ENCODE measurements around the gene NFU1. TPM values are rescaled to one million over a fixed set of nuclear protein-coding genes. Genes with fewer than 3 reads are reported as not detected.

Gene NFU1
- total and polyA plus RNA-seq, 2 of the 13 experiments (the other 11 are each of a cell fraction or from before 2014, with no cell fraction given): 39.1 to 84.0 TPM

DNA sequence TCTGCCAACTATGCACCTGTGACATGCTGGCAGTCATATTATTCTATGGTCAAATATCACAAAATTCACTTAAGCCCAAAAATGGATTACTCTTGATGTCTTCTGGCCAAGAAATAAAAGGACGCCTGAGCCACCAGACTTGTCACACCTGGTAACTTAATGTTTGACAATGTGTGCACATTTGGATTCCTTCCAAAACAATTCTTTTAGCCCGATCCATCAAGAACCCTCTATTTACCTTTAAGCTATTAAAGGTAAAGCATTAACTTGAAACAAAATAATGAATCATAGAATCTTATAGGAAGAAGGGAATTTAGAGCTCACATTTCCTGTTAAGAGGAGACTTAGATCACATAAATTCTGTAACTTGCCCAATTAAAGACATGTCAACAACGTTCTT, 46.5 kb upstream of the NFU1 start:
- Histone ChIP-seq H3K9me3 (ENCODE audit: low read length) (no peaks in the 10 kb centered on the region), H3K27ac (ENCODE audit: extremely low read length, insufficient read depth, low read length) (no peak overlapping the region), H3K36me3 (replicated peaks in 1 of 2; ENCODE audit: control insufficient read depth in 1 of 2, insufficient read depth in 2 of 2, low read length in 2 of 2) (no peaks in the 10 kb centered on the region; a peak in 1 of 5 replicates), H2AFZ (ENCODE audit: low read length) (no peak overlapping the region), H3K27me3 (ENCODE audit: control insufficient read depth in 1 of 2, insufficient read depth in 2 of 2, low read length in 2 of 2) (no peaks in the 10 kb centered on the region), H3K4me1 (ENCODE audit: insufficient read depth, low read length) (peaks cover 16% of the 10 kb centered on the region), H3K4me2 (ENCODE audit: low read depth, low read length) (no peak overlapping the region), H3K79me2 (ENCODE audit: insufficient read depth, low read length) (no peaks in the 10 kb centered on the region), H3K4me3 (replicated peaks in 1 of 3; ENCODE audit: insufficient read depth in 1 of 3, low read depth in 2 of 3, low read length in 3 of 3) (no peak overlapping the region), H4K20me1 (ENCODE audit: insufficient read depth, low read length) (no peaks in the 10 kb centered on the region), H3K9ac (ENCODE audit: insufficient read depth, low read depth, low read length) (no peak overlapping the region)
- no TSS peak for BruUV-seq (replicated peaks)
- ChIA-PET POLR2A (interaction anchor here (0.6 to 1.7 kb wide), 2 partner anchors 46 to 75 kb away, joined by 3 to 6 read pairs; partner anchors contain the start of gene NFU1), CTCF (ENCODE audit: low intra/inter-chr PET ratio, low total read pairs) (no interaction called here)
- in situ Hi-C loops (cut with HindIII; ENCODE audit: extremely low pct_ligation_motif_present, low pct_unique_long_range_greater_than_20kb) (no loop called here), intact Hi-C loops (cut with micrococcal nuclease; ENCODE audit: unreplicated experiment) (no loop called here)
- WGBS (ENCODE audit: low lambda C conversion rate): 25% methylated on average over 3 of the region's 3 CpGs
- DNase-seq (ENCODE audit: low spot score): peak; percentile 75
- peak; percentile 50; the same call in 2 of the 3 replicates for ATAC-seq
- FAIRE-seq: peak; percentile 84
- TF ChIP-seq HDAC1 (CRISPR knock-in tag; IDR thresholded peaks at IDR 0.05) (0 out of 2 replicates have a peak, but pooled peaks have one; percentile 21), NFIC (IDR thresholded peaks at IDR 0.05; ENCODE audit: low read length) (peak; percentile 82; the same call in 1 of the 2 replicates), KDM5A (IDR thresholded peaks at IDR 0.05; ENCODE audit: borderline replicate concordance, low read length) (no peak), NFATC3 (CRISPR knock-in tag; IDR thresholded peaks at IDR 0.05) (no peak), EP300 (IDR thresholded peaks at IDR 0.05; ENCODE audit: low read depth in 2 of 2, low read length in 2 of 2) (peak in 1 of 2 experiments; percentile 42; a peak in 1 of 4 replicates), EP300 (CRISPR knock-in tag; IDR thresholded peaks at IDR 0.05; ENCODE audit: borderline replicate concordance) (no peak), TCF7 (IDR thresholded peaks at IDR 0.05; ENCODE audit: low read depth) (peak; percentile 30; the same call in 1 of the 2 replicates), FOXP1 (IDR thresholded peaks at IDR 0.05) (no peak), FOXP1 (CRISPR knock-in tag; IDR thresholded peaks at IDR 0.05) (peak; percentile 13; the same call in 1 of the 2 replicates), FOXA3 (CRISPR knock-in tag; IDR thresholded peaks at IDR 0.05) (peak; percentile 63)
- TF ChIP-seq, protein P1, sequence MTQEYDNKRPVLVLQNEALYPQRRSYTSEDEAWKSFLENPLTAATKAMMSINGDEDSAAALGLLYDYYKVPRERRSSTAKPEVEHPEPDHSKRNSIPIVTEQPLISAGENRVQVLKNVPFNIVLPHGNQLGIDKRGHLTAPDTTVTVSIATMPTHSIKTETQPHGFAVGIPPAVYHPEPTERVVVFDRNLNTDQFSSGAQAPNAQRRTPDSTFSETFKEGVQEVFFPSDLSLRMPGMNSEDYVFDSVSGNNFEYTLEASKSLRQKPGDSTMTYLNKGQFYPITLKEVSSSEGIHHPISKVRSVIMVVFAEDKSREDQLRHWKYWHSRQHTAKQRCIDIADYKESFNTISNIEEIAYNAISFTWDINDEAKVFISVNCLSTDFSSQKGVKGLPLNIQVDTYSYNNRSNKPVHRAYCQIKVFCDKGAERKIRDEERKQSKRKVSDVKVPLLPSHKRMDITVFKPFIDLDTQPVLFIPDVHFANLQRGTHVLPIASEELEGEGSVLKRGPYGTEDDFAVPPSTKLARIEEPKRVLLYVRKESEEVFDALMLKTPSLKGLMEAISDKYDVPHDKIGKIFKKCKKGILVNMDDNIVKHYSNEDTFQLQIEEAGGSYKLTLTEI (CRISPR knock-in tag; conservative IDR thresholded peaks at IDR 0.05): no peak
- TF ChIP-seq, protein P2, sequence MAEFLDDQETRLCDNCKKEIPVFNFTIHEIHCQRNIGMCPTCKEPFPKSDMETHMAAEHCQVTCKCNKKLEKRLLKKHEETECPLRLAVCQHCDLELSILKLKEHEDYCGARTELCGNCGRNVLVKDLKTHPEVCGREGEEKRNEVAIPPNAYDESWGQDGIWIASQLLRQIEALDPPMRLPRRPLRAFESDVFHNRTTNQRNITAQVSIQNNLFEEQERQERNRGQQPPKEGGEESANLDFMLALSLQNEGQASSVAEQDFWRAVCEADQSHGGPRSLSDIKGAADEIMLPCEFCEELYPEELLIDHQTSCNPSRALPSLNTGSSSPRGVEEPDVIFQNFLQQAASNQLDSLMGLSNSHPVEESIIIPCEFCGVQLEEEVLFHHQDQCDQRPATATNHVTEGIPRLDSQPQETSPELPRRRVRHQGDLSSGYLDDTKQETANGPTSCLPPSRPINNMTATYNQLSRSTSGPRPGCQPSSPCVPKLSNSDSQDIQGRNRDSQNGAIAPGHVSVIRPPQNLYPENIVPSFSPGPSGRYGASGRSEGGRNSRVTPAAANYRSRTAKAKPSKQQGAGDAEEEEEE (CRISPR knock-in tag; IDR thresholded peaks at IDR 0.05; ENCODE audit: borderline replicate concordance): no peak
- TF ChIP-seq, protein P3, sequence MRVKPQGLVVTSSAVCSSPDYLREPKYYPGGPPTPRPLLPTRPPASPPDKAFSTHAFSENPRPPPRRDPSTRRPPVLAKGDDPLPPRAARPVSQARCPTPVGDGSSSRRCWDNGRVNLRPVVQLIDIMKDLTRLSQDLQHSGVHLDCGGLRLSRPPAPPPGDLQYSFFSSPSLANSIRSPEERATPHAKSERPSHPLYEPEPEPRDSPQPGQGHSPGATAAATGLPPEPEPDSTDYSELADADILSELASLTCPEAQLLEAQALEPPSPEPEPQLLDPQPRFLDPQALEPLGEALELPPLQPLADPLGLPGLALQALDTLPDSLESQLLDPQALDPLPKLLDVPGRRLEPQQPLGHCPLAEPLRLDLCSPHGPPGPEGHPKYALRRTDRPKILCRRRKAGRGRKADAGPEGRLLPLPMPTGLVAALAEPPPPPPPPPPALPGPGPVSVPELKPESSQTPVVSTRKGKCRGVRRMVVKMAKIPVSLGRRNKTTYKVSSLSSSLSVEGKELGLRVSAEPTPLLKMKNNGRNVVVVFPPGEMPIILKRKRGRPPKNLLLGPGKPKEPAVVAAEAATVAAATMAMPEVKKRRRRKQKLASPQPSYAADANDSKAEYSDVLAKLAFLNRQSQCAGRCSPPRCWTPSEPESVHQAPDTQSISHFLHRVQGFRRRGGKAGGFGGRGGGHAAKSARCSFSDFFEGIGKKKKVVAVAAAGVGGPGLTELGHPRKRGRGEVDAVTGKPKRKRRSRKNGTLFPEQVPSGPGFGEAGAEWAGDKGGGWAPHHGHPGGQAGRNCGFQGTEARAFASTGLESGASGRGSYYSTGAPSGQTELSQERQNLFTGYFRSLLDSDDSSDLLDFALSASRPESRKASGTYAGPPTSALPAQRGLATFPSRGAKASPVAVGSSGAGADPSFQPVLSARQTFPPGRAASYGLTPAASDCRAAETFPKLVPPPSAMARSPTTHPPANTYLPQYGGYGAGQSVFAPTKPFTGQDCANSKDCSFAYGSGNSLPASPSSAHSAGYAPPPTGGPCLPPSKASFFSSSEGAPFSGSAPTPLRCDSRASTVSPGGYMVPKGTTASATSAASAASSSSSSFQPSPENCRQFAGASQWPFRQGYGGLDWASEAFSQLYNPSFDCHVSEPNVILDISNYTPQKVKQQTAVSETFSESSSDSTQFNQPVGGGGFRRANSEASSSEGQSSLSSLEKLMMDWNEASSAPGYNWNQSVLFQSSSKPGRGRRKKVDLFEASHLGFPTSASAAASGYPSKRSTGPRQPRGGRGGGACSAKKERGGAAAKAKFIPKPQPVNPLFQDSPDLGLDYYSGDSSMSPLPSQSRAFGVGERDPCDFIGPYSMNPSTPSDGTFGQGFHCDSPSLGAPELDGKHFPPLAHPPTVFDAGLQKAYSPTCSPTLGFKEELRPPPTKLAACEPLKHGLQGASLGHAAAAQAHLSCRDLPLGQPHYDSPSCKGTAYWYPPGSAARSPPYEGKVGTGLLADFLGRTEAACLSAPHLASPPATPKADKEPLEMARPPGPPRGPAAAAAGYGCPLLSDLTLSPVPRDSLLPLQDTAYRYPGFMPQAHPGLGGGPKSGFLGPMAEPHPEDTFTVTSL (CRISPR knock-in tag; IDR thresholded peaks at IDR 0.05; ENCODE audit: borderline replicate concordance): peak; percentile 60; the same call in 1 of the 2 replicates

Data from HepG2 (cell line).